ENCODE results near the gene PSD2. TPM values are rescaled to one million over a fixed set of nuclear protein-coding genes. Genes with fewer than 3 reads are reported as not detected.

Gene PSD2
- total RNA-seq, 2 donors from 2014 or later, result 0.05 to 0.11 TPM

- no peak for TF ChIP-seq CTCF (IDR thresholded peaks at IDR 0.05)
- no peak for DNase-seq
- no peak overlapping the region for H3K4me3 ChIP-seq
- no peaks in the 10 kb centered on the region for H3K27me3 ChIP-seq
- H3K9me3 ChIP-seq, result no peaks in the 10 kb centered on the region
- no peak overlapping the region for H3K27ac ChIP-seq
- intact Hi-C loops (cut with DNase I), result no loop called here
- H3K4me1 ChIP-seq, result no peaks in the 10 kb centered on the region
- no peak overlapping the region for H3K9ac ChIP-seq (ENCODE audit: low read depth in 2 of 2, low read length in 2 of 2)
- no peaks in the 10 kb centered on the region for H3K36me3 ChIP-seq
These were observed 43.0 kb downstream of the PSD2 start for GRCh38 chr5:139838381-139839197.

DNA sequence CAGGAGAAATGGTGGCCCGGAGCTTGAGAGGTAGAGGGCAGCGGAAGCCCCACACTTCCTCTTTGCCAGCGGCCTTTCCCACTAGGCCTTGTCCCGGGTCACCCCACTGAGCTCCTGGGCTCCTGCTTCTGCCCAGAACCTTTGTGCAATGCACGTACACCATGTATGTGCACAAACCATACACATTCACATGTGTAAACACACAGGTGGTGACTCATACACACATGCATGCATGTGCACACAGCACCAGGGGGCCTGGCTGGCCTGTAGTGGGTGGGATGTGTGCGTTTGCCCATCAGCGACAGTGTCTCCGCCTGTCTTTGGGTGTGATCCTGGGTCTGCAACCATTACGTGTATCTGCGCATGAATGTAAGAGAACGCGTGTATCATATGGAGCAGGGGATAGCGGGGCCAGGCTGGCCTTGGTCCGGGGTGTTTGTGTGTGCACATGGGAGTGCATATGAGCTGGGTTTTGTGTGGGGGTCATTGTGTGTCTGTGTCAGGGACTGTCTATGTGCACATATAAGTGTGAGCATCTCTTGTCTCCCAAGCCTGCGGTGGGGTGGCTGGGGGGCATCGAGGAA, 43.7 kb downstream of the PSD2 start:
- intact Hi-C loops (cut with DNase I), result no loop called here
- no peak overlapping the region for H3K9ac ChIP-seq (ENCODE audit: low read depth in 2 of 2, low read length in 2 of 2)
- H3K9me3 ChIP-seq, result no peaks in the 10 kb centered on the region
- no peak overlapping the region for H3K4me3 ChIP-seq
- no peaks in the 10 kb centered on the region for H3K36me3 ChIP-seq
- H3K4me1 ChIP-seq, result no peaks in the 10 kb centered on the region
- no peaks in the 10 kb centered on the region for H3K27me3 ChIP-seq
- H3K27ac ChIP-seq, result no peak overlapping the region
- TF ChIP-seq CTCF (IDR thresholded peaks at IDR 0.05), result no peak
- DNase-seq, result no peak

GRCh38 chr5:139839918-139840317, 44.3 kb downstream of the PSD2 start:
- no peaks in the 10 kb centered on the region for H3K36me3 ChIP-seq
- no peak for TF ChIP-seq CTCF (IDR thresholded peaks at IDR 0.05)
- no peak for DNase-seq
- intact Hi-C loops (cut with DNase I), result loop anchor here (5.0 kb wide), 1 partner anchor 53 kb away; no protein-coding TSS in a partner anchor
- H3K27ac ChIP-seq, result no peak overlapping the region
- no peak overlapping the region for H3K9ac ChIP-seq (ENCODE audit: low read depth in 2 of 2, low read length in 2 of 2)
- no peaks in the 10 kb centered on the region for H3K27me3 ChIP-seq
- no peak overlapping the region for H3K4me3 ChIP-seq
- H3K4me1 ChIP-seq, result no peaks in the 10 kb centered on the region
- no peaks in the 10 kb centered on the region for H3K9me3 ChIP-seq

- Histone ChIP-seq H3K36me3 (no peaks in the 10 kb centered on the region), H3K9ac (ENCODE audit: low read depth in 2 of 2, low read length in 2 of 2) (no peak overlapping the region), H3K4me3 (no peak overlapping the region), H3K27ac (no peak overlapping the region), H3K4me1 (no peaks in the 10 kb centered on the region), H3K27me3 (peaks cover 6% of the 10 kb centered on the region), H3K9me3 (no peaks in the 10 kb centered on the region)
- DNase-seq, result no peak
- no peak for TF ChIP-seq CTCF (IDR thresholded peaks at IDR 0.05)
- intact Hi-C loops (cut with DNase I), result loop anchor here (5.0 kb wide), 1 partner anchor 54 kb away; no protein-coding TSS in a partner anchor
These were observed 45.9 kb downstream of the PSD2 start for GRCh38 chr5:139841549-139841948.

- no peaks in the 10 kb centered on the region for H3K9me3 ChIP-seq
- H3K36me3 ChIP-seq, result no peaks in the 10 kb centered on the region
- no peak for DNase-seq
- H3K4me1 ChIP-seq, result no peaks in the 10 kb centered on the region
- no peak overlapping the region for H3K4me3 ChIP-seq
- H3K27ac ChIP-seq, result no peak overlapping the region
- no peak for TF ChIP-seq CTCF (IDR thresholded peaks at IDR 0.05)
- intact Hi-C loops (cut with DNase I), result loop anchor here (5.0 kb wide), 1 partner anchor 55 kb away; no protein-coding TSS in a partner anchor
- H3K27me3 ChIP-seq, result peaks cover 14% of the 10 kb centered on the region
- no peak overlapping the region for H3K9ac ChIP-seq (ENCODE audit: low read depth in 2 of 2, low read length in 2 of 2)
These were observed 46.7 kb downstream of the PSD2 start for GRCh38 chr5:139842321-139842720.

Data from colonic mucosa (tissue), 4 donors.